ENCODE measurements around the gene SP100. TPM values are rescaled to one million over a fixed set of nuclear protein-coding genes. Genes with fewer than 3 reads are reported as not detected.
"Not testable (repeated sequence)": the region's sequence is repeated elsewhere in the genome, so short reads cannot be mapped to it uniquely, and the experiment has no call there.

The SP100 gene
- total RNA-seq, 2 donors from 2014 or later, result 0.11 to 0.70 TPM

DNA sequence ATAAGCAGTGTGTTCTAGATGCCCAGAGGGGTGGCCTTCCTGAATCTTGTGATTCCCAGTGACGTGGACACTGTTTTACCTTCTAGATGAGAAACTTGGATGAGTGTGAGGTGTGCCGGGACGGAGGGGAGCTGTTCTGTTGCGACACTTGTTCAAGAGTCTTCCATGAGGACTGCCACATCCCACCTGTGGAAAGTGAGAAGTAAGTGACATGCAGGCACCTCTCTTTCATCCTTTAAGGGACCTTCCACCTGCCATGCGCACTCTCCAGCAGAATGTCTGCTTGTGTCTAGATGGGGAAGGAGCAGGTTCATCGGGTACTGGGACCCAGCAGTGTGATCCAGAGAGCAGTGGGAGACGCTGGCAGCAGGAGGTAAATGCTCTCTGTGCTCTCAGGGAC, 16.0 kb upstream of the SP100 start:
- TF ChIP-seq, protein P1, sequence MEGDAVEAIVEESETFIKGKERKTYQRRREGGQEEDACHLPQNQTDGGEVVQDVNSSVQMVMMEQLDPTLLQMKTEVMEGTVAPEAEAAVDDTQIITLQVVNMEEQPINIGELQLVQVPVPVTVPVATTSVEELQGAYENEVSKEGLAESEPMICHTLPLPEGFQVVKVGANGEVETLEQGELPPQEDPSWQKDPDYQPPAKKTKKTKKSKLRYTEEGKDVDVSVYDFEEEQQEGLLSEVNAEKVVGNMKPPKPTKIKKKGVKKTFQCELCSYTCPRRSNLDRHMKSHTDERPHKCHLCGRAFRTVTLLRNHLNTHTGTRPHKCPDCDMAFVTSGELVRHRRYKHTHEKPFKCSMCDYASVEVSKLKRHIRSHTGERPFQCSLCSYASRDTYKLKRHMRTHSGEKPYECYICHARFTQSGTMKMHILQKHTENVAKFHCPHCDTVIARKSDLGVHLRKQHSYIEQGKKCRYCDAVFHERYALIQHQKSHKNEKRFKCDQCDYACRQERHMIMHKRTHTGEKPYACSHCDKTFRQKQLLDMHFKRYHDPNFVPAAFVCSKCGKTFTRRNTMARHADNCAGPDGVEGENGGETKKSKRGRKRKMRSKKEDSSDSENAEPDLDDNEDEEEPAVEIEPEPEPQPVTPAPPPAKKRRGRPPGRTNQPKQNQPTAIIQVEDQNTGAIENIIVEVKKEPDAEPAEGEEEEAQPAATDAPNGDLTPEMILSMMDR (conservative IDR thresholded peaks at IDR 0.05), result no peak
- peaks cover 9% of the 10 kb centered on the region for H3K4me1 Mint-ChIP-seq
- H3K9me3 Mint-ChIP-seq, result peaks cover 17% of the 10 kb centered on the region
- Histone ChIP-seq H3K4me1 (ENCODE audit: control insufficient read depth, insufficient read depth, low read length) (no peaks in the 10 kb centered on the region), H3K9me3 (ENCODE audit: control insufficient read depth, low read length) (peaks cover 8% of the 10 kb centered on the region), H3K27ac (ENCODE audit: low read depth, low read length) (no peak overlapping the region), H3K9ac (ENCODE audit: extremely low read depth, low read length, poor library complexity, severe bottlenecking) (no peak overlapping the region), H3K27me3 (ENCODE audit: control insufficient read depth, insufficient read depth, low read length, poor library complexity, severe bottlenecking) (no peaks in the 10 kb centered on the region), H3K4me3 (ENCODE audit: low read length) (no peak overlapping the region), H3K36me3 (ENCODE audit: control insufficient read depth, insufficient read depth, low read length) (no peaks in the 10 kb centered on the region)
- H3K36me3 Mint-ChIP-seq (ENCODE audit: low read depth), result no peaks in the 10 kb centered on the region
- H3K4me3 Mint-ChIP-seq, result no peak overlapping the region
- 93 to 94% methylated on average over 2 to 7 of the region's 7 CpGs for WGBS, 2 experiments (ENCODE audit: insufficient coverage in 1 of 2, insufficient read length in 1 of 2)
- DNase-seq, result no peak
- peaks cover 23% of the 10 kb centered on the region for H3K27me3 Mint-ChIP-seq (ENCODE audit: insufficient read depth)
- H3K27ac Mint-ChIP-seq, result no peak overlapping the region

DNA sequence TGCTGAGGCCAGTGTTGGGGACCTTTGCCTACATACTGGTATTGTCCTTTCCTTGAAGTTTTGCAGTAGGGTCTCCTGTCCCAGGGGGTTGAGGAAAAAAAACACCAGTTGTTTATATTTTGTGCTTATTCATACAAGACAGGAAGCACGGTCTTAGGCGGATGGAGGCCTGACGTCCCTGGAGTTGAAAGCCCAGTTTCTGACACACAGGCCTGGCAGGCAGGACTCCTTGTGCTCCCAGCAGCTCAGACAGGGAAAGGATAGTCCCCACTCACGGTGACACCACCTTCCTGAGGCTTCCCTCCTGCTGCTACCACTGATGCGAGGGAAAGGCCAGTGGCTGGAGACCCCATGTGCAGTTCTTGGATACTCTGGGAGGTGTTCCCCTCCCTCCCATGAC, 15.5 kb upstream of the SP100 start:
- Histone ChIP-seq H3K9ac (ENCODE audit: extremely low read depth, low read length, poor library complexity, severe bottlenecking) (no peak overlapping the region), H3K27me3 (ENCODE audit: control insufficient read depth, insufficient read depth, low read length, poor library complexity, severe bottlenecking) (no peaks in the 10 kb centered on the region), H3K27ac (ENCODE audit: low read depth, low read length) (no peak overlapping the region), H3K4me1 (ENCODE audit: control insufficient read depth, insufficient read depth, low read length) (no peaks in the 10 kb centered on the region), H3K9me3 (ENCODE audit: control insufficient read depth, low read length) (peaks cover 8% of the 10 kb centered on the region), H3K4me3 (ENCODE audit: low read length) (no peak overlapping the region), H3K36me3 (ENCODE audit: control insufficient read depth, insufficient read depth, low read length) (no peaks in the 10 kb centered on the region)
- TF ChIP-seq, protein P1 (conservative IDR thresholded peaks at IDR 0.05), result no peak
- peaks cover 13% of the 10 kb centered on the region for H3K9me3 Mint-ChIP-seq
- no peaks in the 10 kb centered on the region for H3K36me3 Mint-ChIP-seq (ENCODE audit: low read depth)
- no peak overlapping the region for H3K27ac Mint-ChIP-seq
- H3K4me1 Mint-ChIP-seq, result peaks cover 9% of the 10 kb centered on the region
- H3K27me3 Mint-ChIP-seq (ENCODE audit: insufficient read depth), result peaks cover 27% of the 10 kb centered on the region
- WGBS, 2 experiments (ENCODE audit: insufficient coverage in 1 of 2, insufficient read length in 1 of 2), result 90 to 93% methylated on average over 3 to 5 of the region's 5 CpGs
- H3K4me3 Mint-ChIP-seq, result no peak overlapping the region
- no peak for DNase-seq

DNA sequence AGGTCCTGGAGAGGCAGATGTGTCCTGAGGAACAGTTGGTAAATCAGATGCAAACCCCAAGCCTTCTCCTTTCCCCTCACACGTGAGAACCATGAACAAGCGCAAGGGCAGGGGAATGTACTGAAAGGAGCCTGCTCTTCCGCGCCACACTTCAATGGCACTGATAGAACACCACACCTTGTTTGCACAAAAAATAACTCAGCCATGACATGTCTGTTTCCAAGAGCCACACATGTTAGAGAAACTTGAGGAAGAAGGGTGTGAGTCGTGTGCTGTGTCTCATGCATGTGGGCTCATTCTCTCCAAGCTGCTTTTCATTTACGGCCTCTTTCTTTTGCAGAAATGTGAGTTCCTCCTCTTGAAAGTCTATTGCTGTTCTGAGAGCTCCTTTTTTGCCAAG, 15.0 kb upstream of the SP100 start:
- not testable (repeated sequence) for H3K27me3 ChIP-seq (ENCODE audit: control insufficient read depth, insufficient read depth, low read length, poor library complexity, severe bottlenecking); H3K9me3 Mint-ChIP-seq; H3K36me3 Mint-ChIP-seq (ENCODE audit: low read depth); H3K9ac ChIP-seq (ENCODE audit: extremely low read depth, low read length, poor library complexity, severe bottlenecking); H3K9me3 ChIP-seq (ENCODE audit: control insufficient read depth, low read length); H3K4me1 Mint-ChIP-seq; DNase-seq; H3K4me3 ChIP-seq (ENCODE audit: low read length); H3K36me3 ChIP-seq (ENCODE audit: control insufficient read depth, insufficient read depth, low read length); H3K4me3 Mint-ChIP-seq; H3K4me1 ChIP-seq (ENCODE audit: control insufficient read depth, insufficient read depth, low read length); H3K27ac ChIP-seq (ENCODE audit: low read depth, low read length); H3K27ac Mint-ChIP-seq
- H3K27me3 Mint-ChIP-seq (ENCODE audit: insufficient read depth), result peaks cover 28% of the 10 kb centered on the region
- 100% methylated on average over 1 of the region's 6 CpGs; no CpG with 5 or more reads in 1 of the 2 experiments for WGBS, 2 experiments (ENCODE audit: insufficient coverage in 1 of 2, insufficient read length in 1 of 2)

DNA sequence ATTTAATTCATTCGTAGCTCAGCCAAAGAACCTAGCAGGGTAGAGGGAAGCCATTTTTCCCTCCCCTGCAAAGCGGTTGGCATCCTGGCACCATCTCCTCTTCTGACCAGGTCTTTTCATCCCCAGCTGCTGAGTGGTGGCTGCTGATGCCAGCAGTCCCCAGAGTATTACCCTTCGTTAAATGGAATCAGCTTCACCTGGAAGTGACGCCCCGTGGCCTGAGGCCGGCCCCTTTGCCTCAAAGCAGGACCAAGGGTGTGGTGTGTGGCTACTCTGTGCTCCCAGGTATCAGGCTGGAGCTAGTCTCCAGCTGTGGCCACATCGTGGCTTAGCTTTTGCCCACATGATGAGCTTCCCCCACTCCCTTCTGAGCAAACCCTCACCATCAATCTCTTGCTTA, 12.3 kb upstream of the SP100 start:
- Histone ChIP-seq H3K27me3 (ENCODE audit: control insufficient read depth, insufficient read depth, low read length, poor library complexity, severe bottlenecking) (no peaks in the 10 kb centered on the region), H3K27ac (ENCODE audit: low read depth, low read length) (no peak overlapping the region), H3K9ac (ENCODE audit: extremely low read depth, low read length, poor library complexity, severe bottlenecking) (no peak overlapping the region), H3K9me3 (ENCODE audit: control insufficient read depth, low read length) (no peaks in the 10 kb centered on the region), H3K4me1 (ENCODE audit: control insufficient read depth, insufficient read depth, low read length) (no peaks in the 10 kb centered on the region), H3K36me3 (ENCODE audit: control insufficient read depth, insufficient read depth, low read length) (no peaks in the 10 kb centered on the region), H3K4me3 (ENCODE audit: low read length) (no peak overlapping the region)
- TF ChIP-seq, protein P1 (conservative IDR thresholded peaks at IDR 0.05), result no peak
- Mint-ChIP-seq H3K27ac (no peak overlapping the region), H3K36me3 (ENCODE audit: low read depth) (no peaks in the 10 kb centered on the region), H3K4me1 (peaks cover 7% of the 10 kb centered on the region), H3K27me3 (ENCODE audit: insufficient read depth) (peaks cover 33% of the 10 kb centered on the region), H3K9me3 (no peaks in the 10 kb centered on the region), H3K4me3 (no peak overlapping the region)
- WGBS, 2 experiments (ENCODE audit: insufficient coverage in 1 of 2, insufficient read length in 1 of 2), result 82 to 89% methylated on average over 4 to 7 of the region's 7 CpGs
- DNase-seq, result no peak

All from endodermal cell (in vitro differentiated cells).